NCI-H69 (cell line): ENCODE results near the gene OR51B4.
"Not testable (repeated sequence)": the region's sequence is repeated elsewhere in the genome, so short reads cannot be mapped to it uniquely, and the experiment has no call there.

ENCODE experiments used
- DNase-seq: peaks from one replicate; lab custom pipeline; 2025; lab: John Stamatoyannopoulos, UW

Gene OR51B4, protein sequence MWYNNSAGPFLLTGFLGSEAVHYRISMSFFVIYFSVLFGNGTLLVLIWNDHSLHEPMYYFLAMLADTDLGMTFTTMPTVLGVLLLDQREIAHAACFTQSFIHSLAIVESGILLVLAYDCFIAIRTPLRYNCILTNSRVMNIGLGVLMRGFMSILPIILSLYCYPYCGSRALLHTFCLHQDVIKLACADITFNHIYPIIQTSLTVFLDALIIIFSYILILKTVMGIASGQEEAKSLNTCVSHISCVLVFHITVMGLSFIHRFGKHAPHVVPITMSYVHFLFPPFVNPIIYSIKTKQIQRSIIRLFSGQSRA

DNA sequence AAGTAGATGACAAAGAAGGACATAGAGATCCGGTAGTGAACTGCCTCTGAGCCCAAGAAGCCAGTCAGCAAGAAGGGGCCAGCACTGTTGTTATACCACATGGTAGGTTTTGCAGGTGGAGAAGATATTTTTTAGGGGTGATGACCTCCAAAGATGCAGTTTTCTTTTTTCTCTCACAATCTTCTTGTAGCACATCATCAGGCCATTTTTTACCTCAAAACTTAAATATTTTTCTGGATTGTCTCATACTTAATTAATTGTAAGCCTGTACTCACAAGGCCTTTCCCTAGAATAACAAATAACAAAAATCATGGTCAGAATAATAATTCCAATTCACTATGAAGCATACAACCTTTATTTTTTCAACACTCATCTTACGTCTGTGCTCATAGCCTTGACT, at the start of gene OR51B4:
OR51B4 (minus strand) TSS at position 101 of the 400 bp plus-strand sequence; CDS start at position 101, 0 bp downstream.
- no peak for DNase-seq

- no peak for DNase-seq
These were observed 49.5 kb upstream of the OR51B4 start, which contains the start of gene OR51B6 for GRCh38 chr11:5351208-5351607. TSS of gene OR51B6 (plus strand) at chr11:5351508. CDS start at chr11:5351508, 0 bp downstream.

DNA sequence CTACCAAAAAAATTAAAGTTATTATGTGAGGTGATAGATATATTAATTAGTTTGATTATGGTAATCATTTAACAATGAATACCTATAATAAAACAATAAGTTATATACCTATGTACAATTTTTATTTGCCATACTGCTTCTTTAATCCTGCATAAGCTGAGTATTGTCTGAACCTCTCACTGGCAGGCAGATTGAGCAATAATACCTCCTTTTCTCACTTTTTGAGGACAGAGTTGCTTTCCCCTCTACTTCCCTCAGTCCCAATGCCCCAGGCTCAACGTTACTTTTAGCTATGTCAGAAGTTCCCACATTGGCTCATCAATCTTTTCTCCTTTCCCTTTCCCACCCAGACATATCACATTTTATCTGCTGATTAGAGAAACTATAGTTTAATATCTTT, 47.8 kb upstream of the OR51B4 start:
- DNase-seq: no peak

DNA sequence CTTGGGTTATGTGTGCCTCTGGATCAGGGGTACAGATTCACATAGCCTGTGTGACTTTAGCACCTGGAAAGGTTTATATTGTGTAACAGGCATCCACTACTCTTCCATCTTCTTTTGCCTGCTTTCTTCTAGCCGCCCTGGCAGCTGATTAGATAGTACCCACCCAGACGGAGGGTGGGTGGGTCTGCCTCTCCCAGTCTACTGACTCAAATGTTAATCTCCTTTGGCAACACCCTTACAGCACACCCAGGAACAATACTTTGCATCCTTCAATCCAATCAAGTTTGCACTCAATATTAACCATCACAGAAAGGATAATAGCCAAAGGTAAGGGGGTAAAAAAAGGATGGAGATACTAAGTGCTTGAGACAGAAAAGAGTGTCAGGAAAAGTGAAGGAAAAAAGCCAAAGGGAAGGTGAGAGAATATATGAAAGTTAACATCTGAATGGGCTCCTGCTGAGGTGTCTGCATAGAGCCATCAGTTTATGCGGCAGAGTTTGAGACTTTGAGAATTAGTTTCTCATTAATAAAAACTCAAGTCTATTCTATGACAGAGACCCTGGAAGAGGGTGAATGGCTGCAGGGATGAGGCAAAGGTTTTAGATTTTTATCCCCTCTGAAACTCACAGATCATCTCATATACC, 46.9 kb upstream of the OR51B4 start:
- no peak for DNase-seq

DNA sequence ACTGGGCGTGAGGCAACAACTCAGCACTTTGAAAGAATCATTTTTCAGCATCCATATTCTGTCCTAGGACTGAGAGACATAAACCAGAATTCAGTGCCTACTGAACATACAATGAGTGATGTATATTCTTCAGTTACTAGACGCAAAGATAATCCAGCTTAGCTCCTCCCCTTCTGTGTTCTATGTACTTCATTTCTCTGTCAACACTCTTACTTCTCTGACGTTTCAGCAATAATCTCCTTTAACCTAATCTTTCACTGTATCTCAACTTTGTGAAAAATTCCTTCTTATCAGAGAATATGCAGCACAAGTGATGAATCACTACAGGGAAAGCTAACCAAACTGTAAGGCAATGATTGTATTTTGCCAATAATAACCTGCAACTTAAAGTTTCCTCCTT, 44.1 kb upstream of the OR51B4 start:
- DNase-seq: no peak

GRCh38 chr11:5343474-5344335, 42.0 kb upstream of the OR51B4 start, which contains the start of gene OR51B5:
TSS of gene OR51B5 (minus strand) at chr11:5343524. CDS start at chr11:5343524, 0 bp downstream.
- DNase-seq: no peak

DNA sequence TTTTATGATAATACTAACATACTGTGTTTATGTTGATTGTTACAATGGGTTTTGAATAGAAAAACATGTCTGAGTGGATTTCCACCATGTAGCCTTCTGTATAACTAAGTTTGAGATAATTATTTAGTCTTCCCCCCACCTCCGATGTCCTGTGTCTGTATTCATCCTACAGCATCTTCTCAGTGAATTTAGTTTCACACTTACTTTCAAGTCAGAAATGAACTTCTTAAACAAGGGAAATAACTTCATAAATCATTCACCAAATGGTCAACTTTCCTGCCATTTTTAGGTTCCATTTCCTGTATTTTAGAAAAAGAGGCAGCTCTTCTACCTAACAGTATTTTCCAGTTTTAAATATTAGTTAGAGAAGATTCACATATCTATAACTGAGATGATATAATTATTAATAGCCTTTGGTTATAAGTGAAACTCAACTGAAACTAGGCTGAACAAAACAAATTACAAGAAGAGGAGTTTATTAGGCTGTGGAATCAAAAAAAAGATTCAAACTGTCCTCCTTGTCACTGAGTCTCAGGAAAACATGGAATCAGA, 38.1 kb upstream of the OR51B4 start:
- no peak for DNase-seq

DNA sequence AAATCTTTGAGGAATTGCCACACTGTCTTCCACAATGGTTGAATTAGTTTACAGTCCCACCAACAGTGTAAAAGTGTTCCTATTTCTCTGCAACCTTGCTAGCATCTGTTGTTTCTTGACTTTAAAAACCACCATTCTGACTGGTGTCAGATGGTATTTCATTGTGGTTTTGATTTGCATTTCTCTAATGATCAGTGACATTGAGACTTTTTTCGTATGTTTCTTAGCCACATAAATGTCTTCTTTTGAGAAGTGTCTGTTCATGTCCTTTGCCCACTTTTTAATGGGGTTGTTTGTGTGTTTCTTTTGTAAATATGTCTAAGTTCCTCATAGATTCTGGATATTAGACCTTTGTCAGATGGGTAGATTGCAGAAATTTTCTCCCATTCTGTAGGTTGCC, 35.5 kb upstream of the OR51B4 start:
- DNase-seq: not testable (repeated sequence)

GRCh38 chr11:5336331-5336730, 34.6 kb upstream of the OR51B4 start:
- DNase-seq: no peak

DNA sequence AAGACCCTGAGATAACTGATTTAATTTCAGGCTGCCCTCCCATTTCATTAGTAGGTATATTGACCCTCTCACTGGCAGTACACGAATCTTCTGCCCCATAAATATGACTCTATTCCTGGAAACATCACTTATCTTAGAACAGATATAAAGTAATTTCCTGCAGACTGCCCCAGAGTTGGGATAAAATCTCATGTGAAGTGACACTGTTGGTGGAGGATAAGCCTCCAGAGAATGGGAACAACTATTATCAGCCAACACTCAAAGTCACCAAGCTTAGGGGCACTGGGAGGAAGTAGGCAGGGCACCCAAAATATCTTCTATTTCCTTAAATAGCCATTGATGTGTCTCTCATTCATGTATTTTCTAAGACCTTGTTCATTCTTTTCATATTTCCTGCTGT, 33.4 kb upstream of the OR51B4 start:
- DNase-seq: no peak

GRCh38 chr11:5324197-5324596, 22.5 kb upstream of the OR51B4 start, which contains the start of gene OR51B2:
TSS of gene OR51B2 (minus strand) at chr11:5324297. CDS start at chr11:5324297, 0 bp downstream.
- no peak for DNase-seq

GRCh38 chr11:5317292-5317691, 15.5 kb upstream of the OR51B4 start:
- DNase-seq: no peak

GRCh38 chr11:5313326-5314023, 11.7 kb upstream of the OR51B4 start:
- DNase-seq: not testable (repeated sequence)

- no peak for DNase-seq
These were observed 8.7 kb upstream of the OR51B4 start for GRCh38 chr11:5310423-5310822.

- no peak for DNase-seq
These were observed 5.7 kb upstream of the OR51B4 start for GRCh38 chr11:5307256-5308019.

DNA sequence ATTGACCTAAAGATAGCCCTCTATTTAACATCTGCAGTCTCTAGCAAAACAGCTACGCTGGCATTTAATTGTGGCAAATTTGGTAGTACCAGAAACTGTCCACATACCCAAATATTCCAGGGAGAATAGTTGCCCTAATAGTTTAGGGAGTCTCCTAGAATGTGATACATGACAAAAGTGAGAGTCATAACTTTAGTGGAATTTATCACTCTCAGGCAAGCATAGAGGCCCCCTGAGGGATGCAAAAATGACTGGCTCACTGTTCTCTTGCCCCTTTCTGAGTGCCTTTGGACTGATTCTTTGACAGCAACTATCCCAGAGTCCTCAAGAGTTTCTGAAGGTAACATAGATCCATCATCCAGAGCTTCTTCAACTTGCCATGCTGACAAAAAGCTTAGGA, 2.3 kb upstream of the OR51B4 start:
- no peak for DNase-seq

DNA sequence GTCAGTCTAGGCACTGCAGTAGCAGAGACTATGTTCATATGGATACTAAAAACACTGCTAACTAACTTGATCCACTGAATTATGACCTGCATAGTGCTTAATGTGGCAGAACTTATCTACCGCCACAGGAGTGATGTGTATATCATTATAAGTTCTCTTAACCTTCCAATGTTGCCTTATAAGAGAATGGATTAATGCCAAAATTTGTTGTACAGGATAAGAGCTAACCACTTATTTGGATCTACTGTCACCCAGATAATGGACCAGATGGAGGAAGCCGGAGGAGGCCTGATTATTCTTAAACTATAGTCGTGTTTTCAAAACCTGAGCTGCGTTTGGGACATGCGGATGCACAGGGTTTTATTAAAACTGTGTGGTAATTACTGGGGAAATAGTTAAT, 1.9 kb upstream of the OR51B4 start:
- DNase-seq: no peak

DNA sequence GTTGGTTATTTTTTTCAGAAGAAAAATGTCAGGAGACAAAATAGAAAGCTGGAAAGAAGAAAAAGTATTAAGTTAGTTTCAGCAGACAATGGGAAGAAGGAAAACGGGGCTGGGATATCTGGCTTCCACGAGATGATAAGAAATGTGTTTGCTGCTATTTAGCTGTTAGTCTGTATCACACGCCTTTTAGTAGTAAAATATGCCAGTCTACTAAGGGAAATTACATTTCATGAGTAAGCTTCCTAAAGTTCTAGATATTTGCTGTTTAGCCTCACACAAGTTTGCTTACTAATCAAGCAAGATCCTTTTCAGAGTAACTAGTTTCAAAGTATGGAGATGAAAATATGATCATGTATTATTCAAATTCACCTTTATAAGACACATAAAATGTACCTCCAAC, 1.5 kb downstream of the OR51B4 start:
- DNase-seq: no peak

- no peak for DNase-seq
These were observed 3.3 kb downstream of the OR51B4 start for GRCh38 chr11:5298451-5298850.

DNA sequence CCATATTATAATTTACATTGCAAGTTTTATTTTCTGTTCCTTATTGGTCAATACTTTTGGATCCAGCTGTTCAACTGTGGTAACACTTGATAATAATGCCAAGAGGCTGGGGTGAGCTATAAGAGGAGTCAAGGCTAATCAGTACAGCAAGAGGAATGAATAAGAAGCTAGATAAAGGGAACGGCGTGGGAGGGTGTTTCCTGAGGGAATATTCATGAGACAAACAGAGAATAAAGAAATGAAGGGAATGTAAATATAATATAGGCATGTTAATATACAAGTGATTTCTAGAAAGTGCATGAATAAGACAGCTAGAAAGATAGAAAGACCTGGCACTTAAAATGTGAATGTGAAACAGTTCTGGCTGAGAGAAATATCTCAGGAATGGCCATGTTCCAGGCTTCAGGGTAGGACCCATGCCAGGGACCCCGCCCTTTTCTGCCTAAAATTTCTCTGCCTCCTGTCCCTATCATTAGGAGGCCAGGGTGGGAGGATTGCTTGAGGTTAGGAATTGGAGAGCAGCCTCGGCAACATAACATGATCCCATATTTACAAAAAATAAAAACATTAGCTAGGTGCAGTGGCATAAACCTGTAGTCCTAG, 3.9 kb downstream of the OR51B4 start:
- DNase-seq: no peak
